Osteocyte (in vitro differentiated cells): Measurements from ENCODE around the gene C16orf96. TPM values are rescaled to one million over a fixed set of nuclear protein-coding genes. Genes with fewer than 3 reads are reported as not detected.

Source experiments
- DNase-seq: peaks from one replicate; pipeline ENCODE4 v3.0.0; 2021; ENCODE audit warnings: mixed read lengths; ENCODE audit not compliant: unreplicated experiment; ENCODE audit errors: extremely low spot score
- H3K27ac Mint-ChIP-seq: one replicate; pipeline ENCODE4 v1.8.0; 2021; ENCODE audit warnings: mild to moderate bottlenecking, mixed read lengths; ENCODE audit not compliant: unreplicated experiment
- H3K27me3 Mint-ChIP-seq: one replicate; pipeline ENCODE4 v1.8.0; 2021; ENCODE audit warnings: mixed read lengths; ENCODE audit not compliant: unreplicated experiment
- H3K36me3 Mint-ChIP-seq: one replicate; pipeline ENCODE4 v1.8.0; 2021; ENCODE audit warnings: mixed read lengths; ENCODE audit not compliant: unreplicated experiment
- H3K4me1 Mint-ChIP-seq: one replicate; pipeline ENCODE4 v1.8.0; 2021; ENCODE audit warnings: mixed read lengths; ENCODE audit not compliant: unreplicated experiment
- H3K4me3 Mint-ChIP-seq: one replicate; pipeline ENCODE4 v1.8.0; 2021; ENCODE audit warnings: mild to moderate bottlenecking, moderate library complexity, mixed read lengths; ENCODE audit not compliant: unreplicated experiment
- H3K9me3 Mint-ChIP-seq: one replicate; pipeline ENCODE4 v1.8.0; 2021; ENCODE audit warnings: mixed read lengths; ENCODE audit not compliant: unreplicated experiment
- CTCF ChIP-seq: fragments of 200-600 bp; sonication (generic); IDR thresholded peaks from 2 replicates; pipeline ENCODE4 v1.5.0; 2021; ENCODE audit warnings: antibody characterized with exemption, mild to moderate bottlenecking, moderate library complexity
- total RNA-seq: library from RNA; stranded (reverse); gene quantifications from 2 replicates; pipeline ENCODE4 v1.2.1, GENCODE V29; 2021

C16orf96 gene
- total RNA-seq, 1 donor from 2014 or later = 0.08 TPM

DNA sequence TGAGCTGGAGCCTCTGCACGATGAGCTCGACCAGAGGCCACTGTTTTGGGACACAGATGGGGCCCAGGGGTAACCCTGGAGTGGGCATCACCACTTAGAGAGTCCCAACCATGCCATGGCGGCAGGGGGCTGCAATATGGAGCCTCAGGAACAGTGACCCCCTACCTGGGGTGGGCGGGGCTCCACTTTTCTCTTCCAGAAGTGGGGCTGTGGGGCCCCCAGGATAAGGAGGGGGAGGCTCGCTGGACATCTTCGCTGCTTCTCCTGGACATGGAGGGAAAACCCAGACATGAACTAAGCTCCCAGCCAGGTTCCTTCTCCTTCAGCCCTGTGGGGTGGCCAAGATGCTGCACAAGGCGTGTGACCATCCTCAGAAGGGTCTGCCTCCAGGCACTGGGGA, 42.3 kb upstream of the C16orf96 start:
- H3K9me3 Mint-ChIP-seq = no peaks in the 10 kb centered on the region
- no peaks in the 10 kb centered on the region for H3K27me3 Mint-ChIP-seq
- no peak for TF ChIP-seq CTCF
- peaks cover 11% of the 10 kb centered on the region for H3K36me3 Mint-ChIP-seq
- no peak overlapping the region for H3K4me3 Mint-ChIP-seq
- no peak overlapping the region for H3K27ac Mint-ChIP-seq
- peaks cover 7% of the 10 kb centered on the region for H3K4me1 Mint-ChIP-seq
- DNase-seq = no peak

GRCh38 chr16:4514606-4515005, 41.5 kb upstream of the C16orf96 start:
- H3K9me3 Mint-ChIP-seq = no peaks in the 10 kb centered on the region
- DNase-seq = no peak
- no peak for TF ChIP-seq CTCF
- no peak overlapping the region for H3K4me3 Mint-ChIP-seq
- H3K27ac Mint-ChIP-seq = peak overlapping the region; percentile 8
- H3K27me3 Mint-ChIP-seq = no peaks in the 10 kb centered on the region
- peaks cover 7% of the 10 kb centered on the region for H3K4me1 Mint-ChIP-seq
- peaks cover 11% of the 10 kb centered on the region for H3K36me3 Mint-ChIP-seq

DNA sequence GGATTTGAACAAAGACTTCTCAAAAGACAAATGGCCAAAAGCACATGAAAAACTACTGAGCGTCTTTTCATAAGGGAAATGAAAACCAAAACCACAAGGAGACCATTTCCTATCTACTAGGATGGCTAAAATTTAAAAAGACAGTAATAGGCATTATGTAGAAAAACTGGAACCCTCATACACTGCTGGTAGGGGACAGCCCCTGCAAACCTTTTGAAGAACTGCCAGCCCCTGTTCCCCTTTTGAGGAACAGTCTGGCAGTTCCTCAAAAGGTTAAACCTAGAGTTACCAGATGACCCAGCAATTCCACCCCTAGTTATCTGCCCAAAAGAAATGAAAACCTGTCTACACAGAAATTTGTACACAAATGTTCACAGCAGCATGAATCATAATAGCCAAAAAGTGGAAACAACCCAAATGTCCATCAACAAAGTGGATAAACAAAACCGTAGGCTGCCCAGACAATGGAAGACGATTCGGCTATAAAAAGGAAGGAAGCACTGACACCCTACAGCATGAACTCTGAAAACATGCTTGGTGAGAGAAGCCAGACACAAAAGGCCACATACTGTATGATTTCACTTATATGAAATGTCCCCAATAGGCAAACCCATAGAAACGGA, 40.4 kb upstream of the C16orf96 start:
- H3K9me3 Mint-ChIP-seq = no peaks in the 10 kb centered on the region
- no peak overlapping the region for H3K4me3 Mint-ChIP-seq
- DNase-seq = no peak
- H3K36me3 Mint-ChIP-seq = peaks cover 11% of the 10 kb centered on the region
- no peaks in the 10 kb centered on the region for H3K27me3 Mint-ChIP-seq
- no peak overlapping the region for H3K27ac Mint-ChIP-seq
- H3K4me1 Mint-ChIP-seq = peaks cover 7% of the 10 kb centered on the region
- TF ChIP-seq CTCF = no peak

DNA sequence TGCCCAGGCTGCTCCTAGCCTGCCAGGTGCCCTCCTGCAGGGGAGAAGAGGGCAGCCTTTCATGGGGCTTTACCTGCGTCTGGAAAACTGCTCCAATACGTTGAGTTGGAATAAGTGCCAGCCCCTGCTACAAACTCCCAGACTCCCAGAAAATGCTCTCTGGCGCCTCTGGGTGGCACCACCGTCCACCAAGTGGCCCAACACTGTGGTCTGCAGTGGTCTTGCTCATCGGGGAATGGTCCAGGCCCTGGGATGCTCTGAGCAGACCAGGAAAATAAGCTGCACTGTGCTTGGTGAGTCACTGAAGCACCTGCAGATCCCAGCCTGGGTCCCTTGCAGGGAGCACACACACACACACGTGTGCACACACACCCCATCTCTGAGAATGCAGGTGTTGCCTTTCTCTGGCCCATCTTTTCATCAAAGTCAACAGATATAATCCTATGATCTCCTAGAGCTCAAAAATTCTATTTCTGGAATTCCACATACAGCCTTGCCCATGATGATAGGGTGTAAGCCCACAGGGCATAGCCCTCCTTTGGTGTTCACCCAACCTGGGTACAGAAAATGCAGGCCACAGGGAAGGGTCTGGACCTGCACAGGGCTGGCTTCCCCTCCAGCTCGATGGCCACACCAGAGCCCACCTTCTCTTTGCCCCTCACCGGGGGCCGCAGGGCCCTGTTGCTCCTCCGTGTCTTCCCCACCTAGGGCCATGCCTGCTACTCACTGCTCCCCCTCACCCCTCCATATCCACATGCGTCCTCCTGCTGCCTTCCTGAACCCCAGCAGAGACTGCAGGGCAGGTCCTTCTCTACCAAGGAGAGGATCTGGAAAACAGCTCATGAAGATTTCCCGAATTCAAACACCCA, 38.1 kb upstream of the C16orf96 start:
- Mint-ChIP-seq H3K27me3 (no peaks in the 10 kb centered on the region), H3K27ac (no peak overlapping the region), H3K4me1 (peaks cover 14% of the 10 kb centered on the region), H3K36me3 (peaks cover 3% of the 10 kb centered on the region), H3K9me3 (no peaks in the 10 kb centered on the region), H3K4me3 (no peak overlapping the region)
- TF ChIP-seq CTCF = peak; percentile 57
- no peak for DNase-seq
